Kidney (tissue), 14 donors: ENCODE data around the gene C1QTNF8. TPM values are rescaled to one million over a fixed set of nuclear protein-coding genes. Genes with fewer than 3 reads are reported as not detected.

Experiments
- DNase-seq, 5 donors: peaks; one replicate each; pipeline ENCODE4 v3.0.0-alpha.2; 2013 to 2020
- FAIRE-seq: peaks from 2 replicates; lab custom pipeline; 2012; peaks lifted over from hg19 to GRCh38; lab: Jason Lieb, UNC
- H3K27ac ChIP-seq, 2 donors: one replicate each; pipeline ENCODE4 v1.7.0; 2013; ENCODE audit warnings: low read depth in 2 of 2, low read length in 2 of 2, inconsistent platforms in 1 of 2
- H3K27me3 ChIP-seq: one replicate; pipeline ENCODE4 v1.7.1; 2013; ENCODE audit warnings: low read length, inconsistent platforms; ENCODE audit not compliant: control insufficient read depth, insufficient read depth
- H3K36me3 ChIP-seq, 3 donors: one replicate each; pipeline versions ENCODE4 v1.7.0 to v1.7.1; 2013; ENCODE audit warnings: low read length in 3 of 3, control low read depth in 1 of 3, inconsistent platforms in 1 of 3; ENCODE audit not compliant: insufficient read depth in 3 of 3, control insufficient read depth in 2 of 3
- H3K4me1 ChIP-seq, 3 donors: one replicate each; pipeline versions ENCODE4 v1.7.0 to v1.7.1; 2013; ENCODE audit warnings: low read length in 3 of 3, inconsistent platforms in 1 of 3, low read depth in 1 of 3; ENCODE audit not compliant: control insufficient read depth in 2 of 3, insufficient read depth in 2 of 3
- H3K4me3 ChIP-seq, 3 donors: one replicate each; pipeline versions ENCODE4 v1.7.0 to v1.8.1; 2013; ENCODE audit warnings: low read length in 3 of 3, control low read depth in 1 of 3, inconsistent platforms in 1 of 3
- H3K9ac ChIP-seq, 3 donors: one replicate each; pipeline versions ENCODE4 v1.7.0 to v1.7.1; 2013; ENCODE audit warnings: low read length in 3 of 3, control low read depth in 1 of 3, inconsistent platforms in 1 of 3
- H3K9me3 ChIP-seq, 3 donors: one replicate each; pipeline versions ENCODE4 v1.7.0 to v1.7.1; 2013; ENCODE audit warnings: low read length in 3 of 3, control low read depth in 1 of 3, inconsistent platforms in 1 of 3; ENCODE audit not compliant: control insufficient read depth in 2 of 3, insufficient read depth in 1 of 3
- intact Hi-C: fragments of 100-400 bp; cut with DNase I; formaldehyde crosslinking; loops from one replicate; pipeline ENCODE4 v1.11.1; 2022
- polyA plus RNA-seq: library from polyadenylated mRNA; stranded (reverse); fragments of 350-450 nt; fragmentation: Illumina TruSeq; extraction: RNeasy Lipid Tissue Mini Kit (QIAGEN cat#74804); gene quantifications from one replicate; pipeline ENCODE4 v1.2.3, GENCODE V29; 2014; ENCODE audit warnings: low read depth, low replicate concordance; ENCODE audit not compliant: insufficient read depth
- total RNA-seq: library from RNA; stranded (reverse); fragmentation: NEBNext Ultra II Directional; extraction: Animal tissue kit (Norgen Biotek cat#: 25700); gene quantifications from one replicate; pipeline ENCODE4 v1.2.1, GENCODE V29; 2021
- TF ChIP-seq, protein P1 (sequence below): IDR thresholded peaks from 3 replicates; pipeline ENCODE4 v1.5.1; 2012; ENCODE audit warnings: mild to moderate bottlenecking, moderate library complexity, borderline replicate concordance; ENCODE audit not compliant: insufficient read depth; ENCODE audit errors: extremely low read depth
- donor health status: control.
- donor health status: control.
- donor health status: control.
- donor health status: control.
- donor health status: control.
- donor health status: DM: yes; HTN: yes; CAD: no.
- donor health status: Normal renal cell carcinoma (clear cell type).

Gene C1QTNF8
- total and polyA plus RNA-seq, 2 donors from 2014 or later: not detected

GRCh38 chr16:1072526-1073261, 23.4 kb downstream of the C1QTNF8 start, which contains the start of gene SSTR5:
Gene SSTR5, plus strand, starts transcription at chr16:1072747. Its CDS starts 6,122 bp downstream, at chr16:1078869.
- TF ChIP-seq, protein P1, sequence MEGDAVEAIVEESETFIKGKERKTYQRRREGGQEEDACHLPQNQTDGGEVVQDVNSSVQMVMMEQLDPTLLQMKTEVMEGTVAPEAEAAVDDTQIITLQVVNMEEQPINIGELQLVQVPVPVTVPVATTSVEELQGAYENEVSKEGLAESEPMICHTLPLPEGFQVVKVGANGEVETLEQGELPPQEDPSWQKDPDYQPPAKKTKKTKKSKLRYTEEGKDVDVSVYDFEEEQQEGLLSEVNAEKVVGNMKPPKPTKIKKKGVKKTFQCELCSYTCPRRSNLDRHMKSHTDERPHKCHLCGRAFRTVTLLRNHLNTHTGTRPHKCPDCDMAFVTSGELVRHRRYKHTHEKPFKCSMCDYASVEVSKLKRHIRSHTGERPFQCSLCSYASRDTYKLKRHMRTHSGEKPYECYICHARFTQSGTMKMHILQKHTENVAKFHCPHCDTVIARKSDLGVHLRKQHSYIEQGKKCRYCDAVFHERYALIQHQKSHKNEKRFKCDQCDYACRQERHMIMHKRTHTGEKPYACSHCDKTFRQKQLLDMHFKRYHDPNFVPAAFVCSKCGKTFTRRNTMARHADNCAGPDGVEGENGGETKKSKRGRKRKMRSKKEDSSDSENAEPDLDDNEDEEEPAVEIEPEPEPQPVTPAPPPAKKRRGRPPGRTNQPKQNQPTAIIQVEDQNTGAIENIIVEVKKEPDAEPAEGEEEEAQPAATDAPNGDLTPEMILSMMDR: no peak
- H3K4me1 ChIP-seq: no peaks in the 10 kb centered on the region
- H3K4me3 ChIP-seq: no peak within 1 kb of the TSS
- H3K36me3 ChIP-seq: no peaks in the 10 kb centered on the region
- intact Hi-C loops: no loop called here
- H3K9ac ChIP-seq: no peak within 1 kb of the TSS
- no peak within 1 kb of the TSS for H3K27ac ChIP-seq
- DNase-seq (no peak), FAIRE-seq (no peak)
- no peaks in the 10 kb centered on the region for H3K9me3 ChIP-seq
- peaks cover 2% of the 10 kb centered on the region for H3K27me3 ChIP-seq

GRCh38 chr16:1071561-1072225, 24.4 kb downstream of the C1QTNF8 start:
- Histone ChIP-seq H3K36me3 (no peaks in the 10 kb centered on the region), H3K9ac (no peak overlapping the region), H3K9me3 (no peaks in the 10 kb centered on the region), H3K27me3 (peaks cover 3% of the 10 kb centered on the region), H3K4me1 (no peaks in the 10 kb centered on the region), H3K4me3 (no peak overlapping the region), H3K27ac (no peak overlapping the region)
- DNase-seq (no peak), FAIRE-seq (no peak)
- intact Hi-C loops: no loop called here
- TF ChIP-seq, protein P1: no peak

DNA sequence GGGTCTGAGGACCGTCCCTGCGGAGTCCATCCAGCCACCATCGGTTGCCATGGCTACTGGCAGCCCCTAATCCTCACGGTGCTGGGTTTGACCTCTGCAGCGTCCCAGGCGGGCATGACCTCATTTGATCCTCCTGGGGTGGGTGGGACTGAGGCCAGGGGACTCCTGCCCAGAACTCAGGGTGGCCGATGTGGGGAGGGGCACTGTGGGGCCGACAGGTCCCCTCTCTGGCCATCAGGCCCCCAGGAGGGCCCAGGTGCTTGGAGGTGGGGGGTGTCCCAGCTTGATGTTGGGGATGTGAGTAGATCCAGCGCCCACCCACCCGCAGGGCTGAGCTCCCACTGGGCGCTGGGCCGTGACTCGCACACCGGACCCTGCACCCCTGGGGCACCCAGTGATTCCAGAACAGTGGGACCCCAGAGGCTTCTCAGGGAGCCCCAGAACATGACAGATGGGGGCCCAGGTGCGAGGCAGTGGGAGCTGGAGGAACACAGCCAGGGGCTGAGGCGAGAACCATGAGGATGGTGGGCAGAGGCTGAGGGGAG, 25.1 kb downstream of the C1QTNF8 start:
- Histone ChIP-seq H3K4me1 (no peaks in the 10 kb centered on the region), H3K36me3 (no peaks in the 10 kb centered on the region), H3K27ac (no peak overlapping the region), H3K9ac (no peak overlapping the region), H3K27me3 (peaks cover 4% of the 10 kb centered on the region), H3K9me3 (no peaks in the 10 kb centered on the region), H3K4me3 (no peak overlapping the region)
- intact Hi-C loops: no loop called here
- no peak for DNase-seq
- no peak for FAIRE-seq
- TF ChIP-seq, protein P1: no peak
